Body of pancreas (tissue), 4 donors: ENCODE measurements around the gene NEK11. TPM values are rescaled to one million over a fixed set of nuclear protein-coding genes. Genes with fewer than 3 reads are reported as not detected.
"Not testable (repeated sequence)": the region's sequence is repeated elsewhere in the genome, so short reads cannot be mapped to it uniquely, and the experiment has no call there.

Experiments
- ATAC-seq: fragments of 150-250 bp; one replicate; pipeline ENCODE4 v1.9.1; 2016
- DNase-seq, 4 donors: peaks; one replicate each; pipeline ENCODE4 v3.0.0-alpha.2; 2019
- H3K27ac ChIP-seq, 4 donors: fragments of 200-600 bp; sonication (generic); 1 replicate in 3 of 4; 2 replicates in 1 of 4; pipeline versions ENCODE4 v1.5.1 to v1.6.1; 2016 to 2019; ENCODE audit warnings: mild to moderate bottlenecking in 1 of 4, mixed read lengths in 1 of 4, moderate library complexity in 1 of 4
- H3K27me3 ChIP-seq, 2 donors: fragments of 200-600 bp; sonication (generic); one replicate each; pipeline ENCODE4 v1.6.0; 2016; ENCODE audit warnings: mild to moderate bottlenecking in 1 of 2
- H3K36me3 ChIP-seq, 2 donors: fragments of 200-600 bp; sonication (generic); replicated peaks in 1 of 2; 2 replicates each; pipeline ENCODE4 v1.5.1; 2016; ENCODE audit warnings: low read depth in 2 of 2; ENCODE audit not compliant: insufficient read depth in 1 of 2
- H3K4me1 ChIP-seq: fragments of 200-600 bp; sonication (generic); one replicate; pipeline ENCODE4 v1.6.0; 2016
- H3K4me3 ChIP-seq, 2 donors: fragments of 200-600 bp; sonication (generic); 1 replicate in 1 of 2; 2 replicates in 1 of 2; pipeline ENCODE4 v1.5.1; 2016 to 2019
- H3K9me3 ChIP-seq, 3 donors: fragments of 200-600 bp; sonication (generic); 1 replicate in 2 of 3; 2 replicates in 1 of 3; pipeline ENCODE4 v1.5.1; 2016
- POLR2A ChIP-seq, 3 donors: fragments of 450-650 bp; IDR thresholded peaks; one replicate each; pipeline ENCODE4 v1.6.1; 2016; ENCODE audit warnings: antibody characterized with exemption in 3 of 3, mild to moderate bottlenecking in 2 of 3
- WGBS, 2 donors: methylation state at CpG; one replicate each; pipeline ENCODE4 v1.1.5; 2017; 5-methylcytosine and 5-hydroxymethylcytosine counted together
- intact Hi-C: fragments of 100-400 bp; cut with DNase I; formaldehyde crosslinking; loops from one replicate; pipeline ENCODE4 v1.15.1; 2023
- total RNA-seq, 2 donors: library from RNA; depleted of rRNA; stranded (reverse); fragments of >200 nt; gene quantifications; one replicate each; pipeline ENCODE4 v1.1.0, GENCODE V29; 2016
- TF ChIP-seq, protein P1 (sequence below), 7 experiments: fragments of 450-650 bp in 4 of 7; fragments of 200-600 bp in 3 of 7; sonication (generic) in 3 of 7; IDR thresholded peaks; one replicate each; pipeline ENCODE4 v1.5.1; 2016 to 2019; ENCODE audit warnings: antibody characterized with exemption in 7 of 7

Gene NEK11
- total RNA-seq, 2 donors from 2014 or later: 3.4 to 10.2 TPM

DNA sequence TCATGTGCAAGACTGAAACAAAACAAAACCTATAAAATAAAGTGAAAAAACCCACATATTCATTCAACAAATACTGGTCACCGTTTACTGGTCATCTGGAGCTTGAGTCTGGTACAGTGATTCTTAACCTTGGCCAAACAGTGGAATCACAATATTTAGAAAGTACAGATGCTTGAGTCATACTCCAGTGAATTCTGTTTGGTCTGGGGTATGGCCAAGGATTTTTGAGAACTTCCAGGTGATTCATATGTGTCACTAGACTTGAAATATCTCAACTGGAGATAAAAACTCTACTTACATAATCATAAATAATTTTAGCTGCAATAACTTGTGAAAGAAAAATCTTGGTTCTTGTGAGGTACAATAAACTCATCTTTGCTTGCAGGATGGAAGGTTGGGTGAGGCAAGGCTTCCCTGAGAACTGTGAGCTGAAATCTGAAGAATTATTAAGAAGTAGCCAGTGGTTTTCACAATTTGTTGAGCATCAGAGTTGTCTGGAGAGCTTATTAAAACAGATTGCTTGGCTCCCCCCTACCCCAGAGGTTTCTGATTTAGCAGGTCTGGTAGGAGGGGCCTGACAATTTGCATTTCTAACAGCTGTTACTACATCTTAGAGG lies 9.6 kb downstream of the NEK11 start:
- Histone ChIP-seq H3K27ac (no peak overlapping the region), H3K9me3 (no peaks in the 10 kb centered on the region), H3K27me3 (no peaks in the 10 kb centered on the region), H3K4me1 (no peaks in the 10 kb centered on the region), H3K36me3 (no peaks in the 10 kb centered on the region), H3K4me3 (no peak overlapping the region)
- no peak for TF ChIP-seq POLR2A (IDR thresholded peaks at IDR 0.05)
- TF ChIP-seq, protein P1, sequence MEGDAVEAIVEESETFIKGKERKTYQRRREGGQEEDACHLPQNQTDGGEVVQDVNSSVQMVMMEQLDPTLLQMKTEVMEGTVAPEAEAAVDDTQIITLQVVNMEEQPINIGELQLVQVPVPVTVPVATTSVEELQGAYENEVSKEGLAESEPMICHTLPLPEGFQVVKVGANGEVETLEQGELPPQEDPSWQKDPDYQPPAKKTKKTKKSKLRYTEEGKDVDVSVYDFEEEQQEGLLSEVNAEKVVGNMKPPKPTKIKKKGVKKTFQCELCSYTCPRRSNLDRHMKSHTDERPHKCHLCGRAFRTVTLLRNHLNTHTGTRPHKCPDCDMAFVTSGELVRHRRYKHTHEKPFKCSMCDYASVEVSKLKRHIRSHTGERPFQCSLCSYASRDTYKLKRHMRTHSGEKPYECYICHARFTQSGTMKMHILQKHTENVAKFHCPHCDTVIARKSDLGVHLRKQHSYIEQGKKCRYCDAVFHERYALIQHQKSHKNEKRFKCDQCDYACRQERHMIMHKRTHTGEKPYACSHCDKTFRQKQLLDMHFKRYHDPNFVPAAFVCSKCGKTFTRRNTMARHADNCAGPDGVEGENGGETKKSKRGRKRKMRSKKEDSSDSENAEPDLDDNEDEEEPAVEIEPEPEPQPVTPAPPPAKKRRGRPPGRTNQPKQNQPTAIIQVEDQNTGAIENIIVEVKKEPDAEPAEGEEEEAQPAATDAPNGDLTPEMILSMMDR (IDR thresholded peaks at IDR 0.05): no peak
- DNase-seq (no peak), ATAC-seq (no peak)
- 37 to 61% methylated on average over 1 of the region's 1 CpG for WGBS, 2 donors
- intact Hi-C loops: no loop called here

DNA sequence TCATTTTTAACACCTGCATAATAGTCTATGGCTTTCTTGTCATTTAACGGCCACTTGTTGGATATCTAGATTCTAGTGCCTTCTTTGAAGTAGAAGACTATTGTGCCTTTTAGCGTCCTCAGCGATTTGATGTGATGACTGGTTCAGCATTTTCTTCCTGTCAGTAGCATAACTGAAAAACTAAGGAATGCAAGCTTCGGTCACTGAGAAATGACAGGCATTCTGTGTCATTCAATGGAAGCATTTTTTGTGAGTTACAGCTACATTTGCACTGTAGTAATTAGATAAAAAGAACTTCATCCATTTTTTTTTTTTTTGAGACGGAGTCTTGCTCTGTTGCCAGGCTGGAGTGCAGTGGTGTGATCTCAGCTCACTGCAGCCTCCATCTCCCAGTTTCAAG lies 10.3 kb downstream of the NEK11 start:
- ATAC-seq (no peak), DNase-seq (no peak)
- Histone ChIP-seq H3K4me1 (no peaks in the 10 kb centered on the region), H3K27ac (no peak overlapping the region), H3K4me3 (no peak overlapping the region), H3K9me3 (no peaks in the 10 kb centered on the region), H3K36me3 (no peaks in the 10 kb centered on the region), H3K27me3 (no peaks in the 10 kb centered on the region)
- TF ChIP-seq, protein P1 (IDR thresholded peaks at IDR 0.05): no peak
- intact Hi-C loops: no loop called here
- 88 to 91% methylated on average over 5 of the region's 5 CpGs for WGBS, 2 donors

GRCh38 chr3:131038326-131038725 lies 11.6 kb downstream of the NEK11 start:
- TF ChIP-seq, protein P1 (IDR thresholded peaks at IDR 0.05): no peak
- TF ChIP-seq POLR2A (IDR thresholded peaks at IDR 0.05): no peak
- 57 to 81% methylated on average over 2 of the region's 2 CpGs for WGBS, 2 donors
- DNase-seq (no peak), ATAC-seq (no peak)
- H3K4me1 ChIP-seq: no peaks in the 10 kb centered on the region
- H3K4me3 ChIP-seq: no peak overlapping the region
- H3K27ac ChIP-seq: no peak overlapping the region
- no peaks in the 10 kb centered on the region for H3K9me3 ChIP-seq
- peaks cover 0 to 1% of the 10 kb centered on the region in 2 donors for H3K36me3 ChIP-seq
- intact Hi-C loops: no loop called here
- H3K27me3 ChIP-seq: no peaks in the 10 kb centered on the region

DNA sequence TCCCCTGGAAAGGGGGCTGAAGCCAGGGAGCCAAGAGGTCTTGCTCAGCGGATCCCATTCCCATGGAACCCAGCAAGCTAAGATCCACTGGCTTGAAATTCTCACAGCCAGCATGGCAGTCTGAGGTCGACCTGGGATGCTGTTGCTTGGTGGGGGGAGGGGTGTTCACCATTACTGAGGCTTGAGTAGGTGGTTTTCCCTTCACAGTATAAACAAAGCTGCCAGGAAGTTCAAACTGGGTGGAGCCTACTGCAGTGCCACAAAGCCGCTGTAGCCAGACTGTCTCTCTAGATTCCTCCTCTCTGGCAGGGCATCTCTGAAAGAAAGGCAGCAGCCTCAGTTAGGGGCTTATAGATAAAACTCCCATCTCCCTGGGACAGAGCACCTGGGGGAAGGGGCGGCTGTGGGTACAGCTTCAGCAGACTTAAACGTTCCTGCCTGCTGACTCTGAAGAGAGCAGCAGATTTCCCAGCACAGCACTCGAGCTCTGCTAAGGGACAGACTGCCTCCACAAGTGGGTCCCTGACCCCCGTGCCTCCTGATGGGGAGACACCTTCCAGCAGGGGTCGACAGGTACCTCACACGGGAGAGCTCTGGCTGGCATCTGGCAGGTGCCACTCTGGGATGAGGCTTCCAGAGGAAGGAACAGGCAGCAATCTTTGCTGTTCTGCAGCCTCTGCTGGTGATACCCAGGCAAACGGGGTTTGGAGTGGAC lies 15.8 kb downstream of the NEK11 start:
- 79 to 84% methylated on average over 9 to 10 of the region's 10 CpGs for WGBS, 2 donors
- DNase-seq: not testable (repeated sequence)

DNA sequence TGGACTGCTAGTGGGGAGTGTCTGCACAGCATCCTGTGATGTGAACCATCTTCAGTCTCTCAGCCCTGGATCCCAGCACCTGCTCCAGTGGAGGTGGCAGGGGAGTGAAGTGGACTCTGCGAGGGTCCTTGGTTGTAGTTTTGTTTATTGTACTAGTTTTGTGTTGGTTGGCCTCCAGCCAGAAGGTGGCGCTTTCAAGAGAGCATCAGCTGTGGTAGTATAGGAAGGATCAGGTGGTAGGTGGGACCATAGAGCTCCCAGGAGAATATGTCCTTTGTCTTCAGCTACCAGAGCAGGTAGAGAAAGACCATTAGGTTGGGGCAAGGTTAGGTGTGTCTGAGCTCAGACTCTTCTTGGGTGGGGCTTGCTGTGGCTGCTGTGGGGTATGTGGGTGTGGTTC lies 20.9 kb downstream of the NEK11 start:
- no peak overlapping the region for H3K27ac ChIP-seq

More for the DNA sequence above, 15.8 kb downstream of the NEK11 start:
- H3K4me3 ChIP-seq, intact Hi-C loops, H3K27me3 ChIP-seq, ATAC-seq, H3K36me3 ChIP-seq, H3K27ac ChIP-seq, H3K4me1 ChIP-seq, H3K9me3 ChIP-seq: not testable (repeated sequence)

More for the DNA sequence above, 20.9 kb downstream of the NEK11 start:
- ATAC-seq: no peak
- peak in 1 of 4 donors; percentile 13 for DNase-seq
- no peaks in the 10 kb centered on the region for H3K27me3 ChIP-seq
- 83 to 96% methylated on average over 2 of the region's 2 CpGs for WGBS, 2 donors
- TF ChIP-seq POLR2A (IDR thresholded peaks at IDR 0.05): no peak
- TF ChIP-seq, protein P1 (IDR thresholded peaks at IDR 0.05): no peak
- no peaks in the 10 kb centered on the region for H3K9me3 ChIP-seq
- H3K4me1 ChIP-seq: no peaks in the 10 kb centered on the region
- H3K36me3 ChIP-seq: peaks cover 0 to 4% of the 10 kb centered on the region in 2 donors
- no peak overlapping the region for H3K4me3 ChIP-seq
- intact Hi-C loops: no loop called here
